HG03565 (cell line): ENCODE data around the gene WHAMM.
"Not testable (repeated sequence)": the region's sequence is repeated elsewhere in the genome, so short reads cannot be mapped to it uniquely, and the experiment has no call there.

Experiments used
- ATAC-seq: cut with Tn5 transposase; IDR thresholded peaks from one replicate; pipeline ENCODE4 v1.9.1; 2021; ENCODE audit warnings: mild to moderate bottlenecking, moderate library complexity; ENCODE audit not compliant: unreplicated experiment

Gene WHAMM, protein sequence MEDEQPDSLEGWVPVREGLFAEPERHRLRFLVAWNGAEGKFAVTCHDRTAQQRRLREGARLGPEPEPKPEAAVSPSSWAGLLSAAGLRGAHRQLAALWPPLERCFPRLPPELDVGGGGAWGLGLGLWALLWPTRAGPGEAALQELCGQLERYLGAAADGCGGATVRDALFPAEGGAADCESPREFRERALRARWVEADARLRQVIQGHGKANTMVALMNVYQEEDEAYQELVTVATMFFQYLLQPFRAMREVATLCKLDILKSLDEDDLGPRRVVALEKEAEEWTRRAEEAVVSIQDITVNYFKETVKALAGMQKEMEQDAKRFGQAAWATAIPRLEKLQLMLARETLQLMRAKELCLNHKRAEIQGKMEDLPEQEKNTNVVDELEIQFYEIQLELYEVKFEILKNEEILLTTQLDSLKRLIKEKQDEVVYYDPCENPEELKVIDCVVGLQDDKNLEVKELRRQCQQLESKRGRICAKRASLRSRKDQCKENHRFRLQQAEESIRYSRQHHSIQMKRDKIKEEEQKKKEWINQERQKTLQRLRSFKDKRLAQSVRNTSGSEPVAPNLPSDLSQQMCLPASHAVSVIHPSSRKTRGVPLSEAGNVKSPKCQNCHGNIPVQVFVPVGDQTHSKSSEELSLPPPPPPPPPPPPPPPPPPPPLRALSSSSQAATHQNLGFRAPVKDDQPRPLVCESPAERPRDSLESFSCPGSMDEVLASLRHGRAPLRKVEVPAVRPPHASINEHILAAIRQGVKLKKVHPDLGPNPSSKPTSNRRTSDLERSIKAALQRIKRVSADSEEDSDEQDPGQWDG

GRCh38 chr15:82809308-82810060, at the start of gene WHAMM:
WHAMM (plus strand) TSS chr15:82809628; CDS start chr15:82809727, 99 bp downstream.
- peak; percentile 65 for ATAC-seq

DNA sequence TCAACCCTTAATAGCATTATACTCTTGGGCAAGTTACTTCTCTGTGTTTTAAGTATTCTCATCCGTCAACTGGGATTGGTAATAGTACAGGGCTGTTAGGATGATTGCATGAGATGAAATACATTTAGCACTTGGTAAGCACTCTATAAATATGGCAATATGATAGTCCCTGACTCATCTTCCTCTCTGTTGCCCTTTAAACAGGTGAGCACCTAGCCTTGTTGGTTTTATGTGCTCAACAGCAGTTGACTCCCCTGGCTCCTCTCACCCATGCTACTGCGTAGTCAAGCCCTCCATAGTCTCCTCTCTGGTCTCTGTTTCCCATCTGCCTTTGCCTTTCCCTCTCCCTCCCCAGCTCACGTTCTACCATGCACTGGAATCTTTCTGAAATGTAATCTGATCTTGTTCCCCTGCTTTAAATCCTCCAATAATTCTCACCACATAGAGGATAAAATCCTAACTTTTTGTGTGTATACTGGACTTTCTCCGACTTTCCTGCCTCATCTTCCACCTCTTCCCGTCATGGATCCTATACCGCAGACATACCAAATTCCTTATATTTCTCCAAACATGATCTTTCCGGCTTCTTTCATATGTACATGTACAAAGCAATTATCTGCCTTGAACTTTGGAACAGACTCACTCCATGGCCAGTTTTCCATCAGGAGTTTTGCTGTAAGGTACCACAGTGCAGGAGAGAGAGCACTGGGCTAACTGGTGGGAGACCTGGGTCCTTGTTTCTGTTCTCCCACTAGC, 45.9 kb upstream of the WHAMM start:
- no peak for ATAC-seq

GRCh38 chr15:82764117-82764490, 45.3 kb upstream of the WHAMM start:
- ATAC-seq: no peak

- ATAC-seq: no peak
Observed at GRCh38 chr15:82764740-82765139, 44.7 kb upstream of the WHAMM start.

- ATAC-seq: not testable (repeated sequence)
Observed at GRCh38 chr15:82766201-82766600, 43.2 kb upstream of the WHAMM start.

GRCh38 chr15:82767163-82767829, 42.1 kb upstream of the WHAMM start:
- no peak for ATAC-seq

DNA sequence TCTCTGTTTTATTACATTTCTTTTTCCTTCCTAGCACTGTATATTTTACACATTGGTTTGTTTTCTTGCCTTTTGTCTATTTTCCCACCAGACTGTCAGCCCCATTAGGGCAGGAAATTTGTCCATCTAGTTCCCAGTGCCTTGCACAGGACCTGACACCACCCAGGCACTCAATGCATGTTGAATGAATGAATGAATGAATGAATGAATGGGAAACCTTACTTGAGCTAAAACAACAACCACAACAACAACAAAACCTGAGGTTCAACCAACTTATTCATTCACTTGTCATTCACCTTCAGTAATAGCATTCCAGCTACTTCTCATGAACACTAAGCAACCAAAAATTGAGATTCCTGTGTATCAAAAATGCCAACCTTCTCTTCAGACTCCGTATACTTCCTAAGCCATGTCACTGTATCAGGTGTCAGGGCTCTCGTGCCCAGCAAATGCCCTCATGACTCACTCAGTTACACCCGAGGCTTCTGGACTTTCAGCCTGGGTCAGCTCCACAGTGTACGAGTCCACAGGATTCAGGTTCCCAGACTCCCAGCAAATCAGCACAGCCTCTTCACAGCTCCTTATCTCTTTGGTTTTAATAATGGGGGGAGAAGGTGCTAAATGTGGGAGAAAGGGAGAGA, 40.9 kb upstream of the WHAMM start:
- no peak for ATAC-seq

- no peak for ATAC-seq
Observed at GRCh38 chr15:82771789-82772607, 37.4 kb upstream of the WHAMM start.

DNA sequence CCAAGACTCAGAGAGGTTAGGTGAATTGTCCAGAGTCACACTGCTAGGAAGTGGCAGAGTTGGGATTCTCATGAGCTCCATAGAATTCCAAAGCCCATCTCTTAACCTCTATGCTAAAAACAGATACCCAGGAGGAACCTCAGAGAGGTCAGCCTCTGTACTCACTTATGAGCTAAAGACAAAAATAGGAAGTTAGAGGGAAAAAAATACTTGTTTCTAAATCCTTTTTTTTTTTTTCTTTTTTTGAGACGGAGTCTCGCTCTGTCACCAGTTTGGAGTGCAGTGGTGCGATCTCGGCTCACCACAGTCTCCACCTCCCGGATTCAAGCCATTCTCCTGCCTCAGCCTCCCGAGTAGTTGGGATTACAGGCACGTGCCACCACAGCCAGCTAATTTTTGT, 34.9 kb upstream of the WHAMM start:
- ATAC-seq: no peak

DNA sequence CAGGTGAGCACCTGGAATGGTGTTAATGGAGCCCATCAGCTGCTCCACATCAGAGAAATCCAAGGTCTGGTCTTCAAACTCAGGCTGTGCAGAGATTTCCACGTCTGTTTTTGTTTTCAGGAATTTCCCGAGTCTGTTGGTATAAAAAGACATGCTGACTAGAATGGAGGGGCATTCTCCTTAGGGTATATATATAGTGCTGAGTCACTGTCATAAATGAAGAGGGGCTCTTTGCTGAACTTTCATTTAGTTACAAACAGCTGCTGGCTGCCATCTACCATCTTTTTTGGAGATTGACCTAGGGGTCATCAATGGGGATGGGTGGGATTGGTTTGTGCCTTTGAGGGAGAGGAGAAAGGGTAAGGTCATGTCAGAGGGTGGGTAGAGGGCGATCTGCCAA, 30.7 kb upstream of the WHAMM start:
- ATAC-seq: no peak

DNA sequence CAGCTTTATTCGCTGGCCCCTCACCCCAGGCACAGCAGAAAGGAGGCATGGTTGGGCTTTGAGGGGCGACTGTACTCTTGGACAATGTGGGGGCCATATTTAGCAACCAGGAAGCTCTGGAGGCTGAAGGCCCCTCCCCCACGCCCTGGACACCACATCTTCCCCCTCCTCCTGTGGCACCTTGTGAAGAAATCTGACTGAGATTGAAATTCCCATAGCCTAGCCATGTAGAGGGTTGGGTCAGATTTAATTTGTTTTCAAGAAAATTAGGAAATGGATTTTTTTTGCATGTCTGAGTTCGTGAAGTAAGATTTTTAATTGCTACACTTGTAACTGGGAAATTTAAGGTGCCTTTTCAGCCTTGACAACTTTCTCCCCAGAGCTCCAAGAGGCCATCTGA, 28.1 kb upstream of the WHAMM start:
- no peak for ATAC-seq

- ATAC-seq: no peak
Observed at GRCh38 chr15:82788496-82788895, 20.9 kb upstream of the WHAMM start.

DNA sequence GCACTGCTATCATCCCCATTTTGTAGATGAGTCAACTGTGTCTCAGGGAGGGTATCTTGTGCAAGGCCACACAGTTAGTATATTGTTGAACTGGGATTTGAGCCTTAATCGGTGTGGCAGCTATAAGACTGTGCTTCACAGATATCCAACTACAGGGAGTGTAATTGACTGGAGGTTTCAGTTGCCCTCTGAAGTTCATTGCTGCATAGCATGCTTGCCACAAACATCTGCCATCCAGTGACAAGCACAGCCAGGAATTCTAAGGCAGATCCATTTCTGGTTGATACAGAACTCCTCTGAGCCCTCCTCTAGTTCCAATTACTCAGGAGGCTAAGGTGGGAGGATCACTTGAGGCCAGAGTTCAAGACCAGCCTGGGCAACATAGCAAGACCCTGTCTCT, 19.9 kb upstream of the WHAMM start:
- ATAC-seq: no peak

DNA sequence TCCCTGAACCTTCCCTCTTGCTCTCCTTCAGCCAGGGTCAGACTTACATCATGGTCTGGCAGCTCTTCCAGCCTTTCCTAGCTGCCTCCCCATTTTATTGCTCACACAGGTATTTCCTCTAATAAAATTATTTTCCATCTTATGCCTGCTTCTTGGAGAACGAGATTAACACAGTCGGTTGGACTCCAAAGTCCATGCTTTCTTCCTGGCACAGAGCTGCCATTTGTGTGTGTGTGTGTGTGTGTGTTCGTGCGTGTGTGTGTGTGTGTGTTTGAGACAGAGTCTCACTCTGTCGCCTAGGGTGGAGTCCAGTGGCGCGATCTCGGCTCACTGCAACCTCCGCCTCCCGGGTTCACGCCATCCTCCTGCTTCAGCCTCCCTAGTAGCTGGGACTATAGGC, 19.1 kb upstream of the WHAMM start:
- no peak for ATAC-seq

GRCh38 chr15:82792068-82792467, 17.4 kb upstream of the WHAMM start:
- ATAC-seq: no peak

DNA sequence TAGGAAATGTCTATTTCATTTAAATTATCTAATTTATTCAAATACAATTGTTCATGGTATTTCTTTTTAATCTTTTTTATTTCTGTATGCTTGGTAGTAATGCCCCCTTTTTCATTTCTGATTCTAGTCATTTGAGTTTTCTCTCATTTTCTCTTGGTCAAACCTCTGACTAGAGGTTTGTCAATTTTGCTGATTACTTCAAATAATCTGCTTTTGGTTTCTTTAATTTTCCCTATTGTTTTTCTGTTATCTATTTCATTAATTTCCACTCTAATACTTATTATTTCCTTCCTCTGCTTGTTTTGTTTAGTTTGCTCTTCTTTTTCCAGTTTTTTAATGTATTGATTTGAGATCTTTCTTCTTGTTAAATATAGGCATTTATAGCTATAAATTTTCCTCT, 15.7 kb upstream of the WHAMM start:
- no peak for ATAC-seq

DNA sequence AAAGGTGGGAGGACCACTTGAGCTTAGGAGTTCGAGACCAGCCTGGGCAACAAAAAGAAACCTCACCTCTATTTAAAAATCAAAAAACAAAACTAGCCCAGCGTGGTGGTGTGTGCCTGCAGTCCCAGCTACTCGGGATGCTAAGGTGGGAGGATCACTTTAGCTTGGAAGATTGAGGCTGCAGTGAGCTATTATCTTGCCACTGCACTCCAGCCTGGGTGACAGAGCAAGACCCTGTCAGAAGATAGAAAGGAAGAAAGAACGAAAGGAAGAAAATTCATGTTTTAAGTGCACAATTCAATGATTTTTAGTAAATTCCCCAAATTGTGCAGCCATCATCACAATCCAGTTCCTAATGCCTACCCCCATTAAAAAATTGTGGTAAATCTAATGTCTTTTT, 11.3 kb upstream of the WHAMM start:
- no peak for ATAC-seq

DNA sequence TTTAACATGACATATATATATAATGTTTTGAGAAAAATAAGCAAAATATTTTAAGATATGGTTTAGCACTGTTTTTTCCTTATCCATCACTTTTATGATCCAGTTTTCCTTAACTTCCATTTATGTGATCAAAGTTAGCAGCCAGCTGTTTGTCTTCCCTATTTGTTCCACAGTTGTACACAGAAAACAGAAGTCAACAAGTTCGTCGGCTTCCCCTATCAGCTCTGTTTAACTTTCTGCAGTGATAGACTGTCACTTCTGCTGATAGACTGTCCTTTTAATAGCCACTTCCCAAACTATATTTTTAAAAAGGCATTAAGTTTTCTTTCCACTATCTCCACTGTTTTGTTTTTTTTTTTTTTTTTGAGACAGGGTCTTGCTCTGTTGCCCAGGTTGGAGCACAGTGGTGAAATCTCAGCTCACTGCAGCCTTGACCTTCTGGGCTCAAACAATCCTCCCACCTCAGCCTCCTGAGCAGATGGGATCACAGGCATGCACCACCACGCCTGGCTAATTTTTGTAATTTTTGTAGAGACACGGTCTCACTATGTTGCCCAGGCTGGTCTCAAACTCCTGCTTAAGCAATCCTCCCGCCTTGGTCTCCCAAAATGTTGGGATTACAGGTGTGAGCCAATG, 10.8 kb upstream of the WHAMM start:
- ATAC-seq: no peak
